AG04449 (cell line): Measurements from ENCODE around the gene CYP26B1.

ENCODE experiments used
- CTCF ChIA-PET: fragments of 350-600 bp; formaldehyde crosslinking; extraction: SDS; loops from one replicate; lab custom pipeline; 2021; ENCODE audit warnings: antibody characterized with exemption; lab: Yijun Ruan, JAX
- POLR2A ChIA-PET: fragments of 400-600, 350-600 bp; formaldehyde crosslinking; extraction: SDS; loops from one replicate; lab custom pipeline; 2020; ENCODE audit warnings: antibody characterized with exemption, inconsistent platforms; lab: Yijun Ruan, JAX
- DNase-seq: peaks from one replicate; pipeline ENCODE4 v3.0.0-alpha.2; 2010; ENCODE audit warnings: low read depth, low spot score
- H3K4me3 ChIP-seq: 2 replicates; pipeline ENCODE4 v1.5.1; 2011; ENCODE audit warnings: low read depth, mild to moderate bottlenecking, control low read depth, low read length
- TF ChIP-seq, protein P1 (sequence below): IDR thresholded peaks from one replicate; pipeline ENCODE4 v1.5.1; 2011; ENCODE audit warnings: mild to moderate bottlenecking, moderate library complexity, low read length, control low read depth, inconsistent platforms; ENCODE audit not compliant: insufficient read depth; ENCODE audit errors: missing control alignments

The CYP26B1 gene

DNA sequence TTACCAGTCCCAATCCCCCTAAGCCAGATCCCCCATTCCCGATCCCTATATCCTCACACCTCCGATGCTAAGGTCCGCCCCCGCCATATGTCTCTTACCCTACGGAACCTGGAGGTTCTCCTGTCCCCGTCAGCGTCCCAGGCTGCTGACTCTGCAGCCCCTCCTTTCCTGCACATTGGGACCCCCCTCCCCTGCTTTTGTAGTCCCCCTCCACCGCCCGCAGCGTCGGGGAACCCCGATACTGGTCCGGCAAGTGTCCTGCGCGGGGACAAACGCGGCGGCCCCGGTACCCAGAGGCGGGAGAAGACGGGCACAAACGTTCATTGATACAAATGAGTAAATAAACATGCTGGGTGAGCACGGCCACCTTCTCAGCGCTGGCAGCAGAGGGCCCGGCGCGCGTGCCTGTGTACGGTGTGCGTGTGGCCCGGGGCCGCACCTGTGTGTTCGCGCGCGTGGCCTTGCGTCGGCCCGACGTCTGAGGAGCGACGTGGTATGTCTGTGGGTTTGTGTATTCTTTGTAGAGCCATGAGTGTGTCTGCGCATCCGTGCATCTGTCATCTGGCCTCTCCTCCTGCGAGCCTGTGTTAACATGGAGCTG is 2.0 kb upstream of the CYP26B1 start:
- no peak for DNase-seq
- POLR2A ChIA-PET = no interaction called here

GRCh38 chr2:72148837-72149555 is 1.3 kb upstream of the CYP26B1 start:
- H3K4me3 ChIP-seq = peak overlapping the region; percentile 54
- ChIA-PET POLR2A (no interaction called here), CTCF (interaction anchor here (0.6 to 10.9 kb wide), 24 partner anchors 9 to 600 kb away, joined by 3 to 322 read pairs (median 6); no protein-coding TSS in a partner anchor)
- no peak for DNase-seq
- TF ChIP-seq, protein P1, sequence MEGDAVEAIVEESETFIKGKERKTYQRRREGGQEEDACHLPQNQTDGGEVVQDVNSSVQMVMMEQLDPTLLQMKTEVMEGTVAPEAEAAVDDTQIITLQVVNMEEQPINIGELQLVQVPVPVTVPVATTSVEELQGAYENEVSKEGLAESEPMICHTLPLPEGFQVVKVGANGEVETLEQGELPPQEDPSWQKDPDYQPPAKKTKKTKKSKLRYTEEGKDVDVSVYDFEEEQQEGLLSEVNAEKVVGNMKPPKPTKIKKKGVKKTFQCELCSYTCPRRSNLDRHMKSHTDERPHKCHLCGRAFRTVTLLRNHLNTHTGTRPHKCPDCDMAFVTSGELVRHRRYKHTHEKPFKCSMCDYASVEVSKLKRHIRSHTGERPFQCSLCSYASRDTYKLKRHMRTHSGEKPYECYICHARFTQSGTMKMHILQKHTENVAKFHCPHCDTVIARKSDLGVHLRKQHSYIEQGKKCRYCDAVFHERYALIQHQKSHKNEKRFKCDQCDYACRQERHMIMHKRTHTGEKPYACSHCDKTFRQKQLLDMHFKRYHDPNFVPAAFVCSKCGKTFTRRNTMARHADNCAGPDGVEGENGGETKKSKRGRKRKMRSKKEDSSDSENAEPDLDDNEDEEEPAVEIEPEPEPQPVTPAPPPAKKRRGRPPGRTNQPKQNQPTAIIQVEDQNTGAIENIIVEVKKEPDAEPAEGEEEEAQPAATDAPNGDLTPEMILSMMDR = no peak

More for the DNA sequence above, 2.0 kb upstream of the CYP26B1 start:
- CTCF ChIA-PET = interaction anchor here (0.6 to 10.9 kb wide), 62 partner anchors 8 to 620 kb away, joined by 3 to 322 read pairs (median 4); no protein-coding TSS in a partner anchor
- peak overlapping the region; percentile 54 for H3K4me3 ChIP-seq
- TF ChIP-seq, protein P1 = no peak

DNA sequence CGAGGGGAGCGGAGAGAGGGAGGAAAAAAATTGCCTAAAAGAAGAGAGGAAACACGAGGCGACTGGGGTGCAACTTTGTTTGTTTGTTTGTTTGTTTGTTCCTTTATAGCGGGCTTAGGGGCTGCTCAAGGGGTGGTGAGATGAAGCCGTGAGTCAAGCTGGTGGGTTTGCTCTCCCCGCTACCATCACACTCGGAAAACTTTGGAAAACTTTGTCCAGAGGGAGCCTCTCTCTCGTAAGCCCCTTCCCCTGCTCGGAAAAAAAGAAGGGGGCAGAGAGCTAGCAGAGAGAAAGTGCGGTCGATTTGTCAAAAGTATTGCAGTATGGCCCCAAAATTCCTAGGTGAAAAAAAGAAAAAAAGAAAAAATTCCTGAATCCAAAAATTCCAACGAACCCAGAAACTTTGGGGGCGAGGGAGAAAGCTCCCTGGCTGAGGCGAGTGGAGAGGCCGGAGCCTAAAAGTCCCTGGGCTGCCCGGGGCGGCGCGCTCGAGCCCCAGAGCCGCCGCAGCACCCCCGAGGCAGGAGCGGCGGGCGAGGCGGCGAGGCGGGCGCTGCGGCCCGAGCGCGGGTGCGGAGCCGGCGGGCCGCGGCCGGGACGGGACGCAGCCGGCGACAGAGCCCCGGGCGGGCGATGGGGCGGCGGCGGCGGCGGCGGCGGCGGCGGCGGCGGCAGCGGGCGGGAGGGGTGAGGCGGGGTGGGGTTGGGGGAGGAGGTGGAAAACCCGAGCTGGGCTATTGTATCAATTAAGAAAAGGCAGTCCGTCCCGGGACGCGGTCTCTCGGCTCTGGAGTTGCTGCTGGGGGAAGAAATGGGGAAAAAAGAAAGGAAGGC is 558 bp upstream of the CYP26B1 start:
- POLR2A ChIA-PET = no interaction called here
- no peak for DNase-seq
- TF ChIP-seq, protein P1 = no peak
- CTCF ChIA-PET = interaction anchor here (0.6 to 10.9 kb wide), 12 partner anchors 11 to 599 kb away, joined by 3 to 322 read pairs (median 12); no protein-coding TSS in a partner anchor
- H3K4me3 ChIP-seq = peak overlapping the region; percentile 54

DNA sequence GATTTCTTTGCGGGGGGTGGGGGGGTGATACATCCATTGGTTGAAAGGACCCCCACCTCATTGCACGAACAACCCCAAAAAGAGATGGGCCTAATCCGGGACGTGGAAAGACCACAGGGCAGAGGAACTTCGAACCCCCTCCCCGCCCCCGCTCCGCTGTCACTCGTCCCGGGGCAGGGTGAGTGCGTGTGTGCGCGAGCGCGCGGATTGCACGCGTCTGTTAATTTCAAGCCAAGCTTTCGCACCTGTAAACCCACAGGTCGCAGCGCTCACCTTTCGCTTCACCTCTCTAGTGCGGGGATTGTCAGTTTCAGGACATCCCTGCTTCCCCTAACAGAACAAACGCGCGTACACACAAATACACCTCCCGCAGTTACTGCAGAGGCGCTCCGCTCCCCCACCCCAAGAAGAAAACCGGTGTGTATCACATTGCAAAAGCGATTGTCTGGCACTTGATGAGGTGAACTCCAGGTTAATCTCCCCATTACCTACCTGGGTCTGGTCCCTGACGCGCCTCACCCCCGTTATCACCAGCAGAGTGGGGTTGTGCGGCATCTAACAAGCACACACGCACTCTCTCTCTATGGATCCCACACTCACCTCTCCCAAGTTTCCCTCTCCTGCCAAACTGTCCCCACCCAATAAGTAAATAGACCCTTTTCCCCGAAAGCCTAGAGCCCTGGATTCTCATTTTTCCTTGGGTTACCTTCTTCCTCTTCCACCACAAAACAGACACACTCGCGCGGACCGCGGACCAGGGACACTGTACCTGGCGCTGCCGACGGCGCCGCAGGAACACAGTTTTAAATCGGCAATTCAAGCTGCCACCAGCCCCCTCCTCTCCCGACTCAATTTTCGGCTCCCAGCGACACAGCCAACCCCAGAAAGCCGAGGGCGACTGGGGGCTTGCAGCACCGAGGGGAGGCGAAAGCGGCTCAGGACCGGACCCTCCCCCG is 1.0 kb downstream of the CYP26B1 start:
- CTCF ChIA-PET = interaction anchor here (0.6 to 7.2 kb wide), 5 partner anchors 9 to 715 kb away, joined by 3 to 119 read pairs (median 8); no protein-coding TSS in a partner anchor
- no peak for DNase-seq
- POLR2A ChIA-PET = no interaction called here
- H3K4me3 ChIP-seq = no peak overlapping the region
- TF ChIP-seq, protein P1 = no peak

DNA sequence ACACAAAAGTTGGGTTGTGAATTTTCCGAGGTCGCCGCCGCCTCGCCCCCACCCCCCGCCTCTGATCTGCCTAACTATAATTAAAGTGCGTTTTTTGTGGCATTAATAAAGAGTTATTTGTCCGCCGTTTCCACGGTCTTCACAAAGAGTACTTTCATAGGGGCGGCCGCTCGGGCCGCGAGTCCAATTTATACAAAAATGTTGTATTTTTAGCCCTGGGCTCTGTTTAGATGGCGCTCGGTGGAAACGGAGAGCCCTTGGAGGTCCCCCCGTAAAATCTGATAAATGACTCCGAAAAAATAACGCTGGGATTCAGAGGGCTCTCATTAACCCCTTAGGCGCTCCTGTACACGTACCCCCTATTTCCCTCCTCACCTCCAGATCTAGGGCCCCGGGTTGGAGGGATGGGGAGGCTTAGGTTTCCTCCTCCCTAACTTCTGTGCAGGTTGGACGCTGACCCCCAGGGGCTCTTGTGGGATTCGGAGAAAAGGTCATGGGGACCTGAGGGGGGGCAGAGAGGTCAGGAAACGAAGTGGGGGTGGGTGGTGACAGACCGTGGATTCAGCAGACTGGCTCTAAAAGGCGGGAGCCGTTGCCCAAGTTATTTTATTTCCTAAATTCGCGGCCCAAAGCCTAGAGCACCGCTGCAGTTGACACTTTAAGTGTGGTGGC is 1.9 kb downstream of the CYP26B1 start:
- no peak for DNase-seq
- H3K4me3 ChIP-seq = no peak overlapping the region; the same call in 1 of the 2 replicates
- TF ChIP-seq, protein P1 = no peak
- POLR2A ChIA-PET = no interaction called here
- CTCF ChIA-PET = interaction anchor here (7.2 kb wide), 1 partner anchor 436 kb away, joined by 63 read pairs; no protein-coding TSS in a partner anchor
